Stimulated activated CD4-positive, alpha-beta T cell treated with anti-CD3 and anti-CD28 coated beads, TNF-alpha, amount 100 ng/mL, for 4 hours (primary cell): ENCODE data around the gene RSF1.
"Not testable (repeated sequence)": the region's sequence is repeated elsewhere in the genome, so short reads cannot be mapped to it uniquely, and the experiment has no call there.

Source experiments
- DNase-seq, 3 experiments: peaks; one replicate each; pipeline ENCODE4 v3.0.0-alpha.2; 2020; ENCODE audit warnings: low read depth in 3 of 3

RSF1 gene

GRCh38 chr11:77690649-77691048 is 129.9 kb downstream of the RSF1 start:
- DNase-seq = no peak

- DNase-seq = no peak
Measured at GRCh38 chr11:77687088-77687487, 133.4 kb downstream of the RSF1 start.

- no peak for DNase-seq
Measured at GRCh38 chr11:77677138-77677537, 143.4 kb downstream of the RSF1 start.

- DNase-seq = no peak
Measured at GRCh38 chr11:77672264-77672663, 148.3 kb downstream of the RSF1 start.

- DNase-seq = no peak
Measured at GRCh38 chr11:77669848-77670511, 150.5 kb downstream of the RSF1 start.

GRCh38 chr11:77668760-77669159 is 151.8 kb downstream of the RSF1 start:
- no peak for DNase-seq

GRCh38 chr11:77665240-77665965 is 155.1 kb downstream of the RSF1 start:
- DNase-seq = no peak

GRCh38 chr11:77661670-77662069 is 158.9 kb downstream of the RSF1 start:
- no peak for DNase-seq

GRCh38 chr11:77660947-77661346 is 159.6 kb downstream of the RSF1 start:
- no peak for DNase-seq

- DNase-seq = no peak
Measured at GRCh38 chr11:77658213-77659013, 162.1 kb downstream of the RSF1 start.

- no peak for DNase-seq
Measured at GRCh38 chr11:77656362-77656761, 164.2 kb downstream of the RSF1 start.

- DNase-seq = no peak
Measured at GRCh38 chr11:77654770-77655434, 165.6 kb downstream of the RSF1 start.

GRCh38 chr11:77650123-77650522 is 170.4 kb downstream of the RSF1 start:
- DNase-seq = no peak

- DNase-seq = no peak
Measured at GRCh38 chr11:77647654-77648305, 172.7 kb downstream of the RSF1 start.

GRCh38 chr11:77644887-77645286 is 175.6 kb downstream of the RSF1 start:
- DNase-seq = no peak

- no peak for DNase-seq
Measured at GRCh38 chr11:77642228-77642627, 178.3 kb downstream of the RSF1 start.

GRCh38 chr11:77637345-77638165 is 183.0 kb downstream of the RSF1 start, which contains the start of gene CLNS1A:
Gene CLNS1A (minus strand): TSS chr11:77637794. CDS start chr11:77637714, 80 bp downstream.
- DNase-seq = peak; percentile 60 to 67 (median 64)

- DNase-seq = no peak
Measured at GRCh38 chr11:77636731-77637344, 183.7 kb downstream of the RSF1 start.

GRCh38 chr11:77633926-77634325 is 186.6 kb downstream of the RSF1 start:
- not testable (repeated sequence) for DNase-seq

- no peak for DNase-seq
Measured at GRCh38 chr11:77630157-77630710, 190.3 kb downstream of the RSF1 start.
